PFSK-1 (cell line): ENCODE data around the gene ADAM12.

Experiments
- FOXP2 ChIP-seq: optimal IDR thresholded peaks from 2 replicates; pipeline ENCODE3; 2011; ENCODE audit warnings: borderline replicate concordance, control low read depth, inconsistent platforms; ENCODE audit not compliant: insufficient read depth; ENCODE audit errors: extremely low read length, extremely low read depth
- POLR2AphosphoS5 ChIP-seq: IDR thresholded peaks from 2 replicates; pipeline ENCODE4 v1.6.1; 2012; ENCODE audit warnings: low read depth, mild to moderate bottlenecking, control low read depth, low read length, moderate library complexity
- TAF1 ChIP-seq: IDR thresholded peaks from 2 replicates; pipeline ENCODE4 v1.6.1; 2012; ENCODE audit warnings: low read length, control low read depth, borderline replicate concordance; ENCODE audit not compliant: insufficient read depth
- TF ChIP-seq, protein P1 (sequence below), 2 experiments: IDR thresholded peaks; 2 replicates each; pipeline versions ENCODE4 v1.6.1 to v1.8.0; 2011 to 2012; ENCODE audit warnings: low read depth in 2 of 2, low read length in 2 of 2, control low read depth in 1 of 2, inconsistent platforms in 1 of 2, mild to moderate bottlenecking in 1 of 2, moderate library complexity in 1 of 2; ENCODE audit not compliant: insufficient read depth in 1 of 2

- TF ChIP-seq, protein P1, sequence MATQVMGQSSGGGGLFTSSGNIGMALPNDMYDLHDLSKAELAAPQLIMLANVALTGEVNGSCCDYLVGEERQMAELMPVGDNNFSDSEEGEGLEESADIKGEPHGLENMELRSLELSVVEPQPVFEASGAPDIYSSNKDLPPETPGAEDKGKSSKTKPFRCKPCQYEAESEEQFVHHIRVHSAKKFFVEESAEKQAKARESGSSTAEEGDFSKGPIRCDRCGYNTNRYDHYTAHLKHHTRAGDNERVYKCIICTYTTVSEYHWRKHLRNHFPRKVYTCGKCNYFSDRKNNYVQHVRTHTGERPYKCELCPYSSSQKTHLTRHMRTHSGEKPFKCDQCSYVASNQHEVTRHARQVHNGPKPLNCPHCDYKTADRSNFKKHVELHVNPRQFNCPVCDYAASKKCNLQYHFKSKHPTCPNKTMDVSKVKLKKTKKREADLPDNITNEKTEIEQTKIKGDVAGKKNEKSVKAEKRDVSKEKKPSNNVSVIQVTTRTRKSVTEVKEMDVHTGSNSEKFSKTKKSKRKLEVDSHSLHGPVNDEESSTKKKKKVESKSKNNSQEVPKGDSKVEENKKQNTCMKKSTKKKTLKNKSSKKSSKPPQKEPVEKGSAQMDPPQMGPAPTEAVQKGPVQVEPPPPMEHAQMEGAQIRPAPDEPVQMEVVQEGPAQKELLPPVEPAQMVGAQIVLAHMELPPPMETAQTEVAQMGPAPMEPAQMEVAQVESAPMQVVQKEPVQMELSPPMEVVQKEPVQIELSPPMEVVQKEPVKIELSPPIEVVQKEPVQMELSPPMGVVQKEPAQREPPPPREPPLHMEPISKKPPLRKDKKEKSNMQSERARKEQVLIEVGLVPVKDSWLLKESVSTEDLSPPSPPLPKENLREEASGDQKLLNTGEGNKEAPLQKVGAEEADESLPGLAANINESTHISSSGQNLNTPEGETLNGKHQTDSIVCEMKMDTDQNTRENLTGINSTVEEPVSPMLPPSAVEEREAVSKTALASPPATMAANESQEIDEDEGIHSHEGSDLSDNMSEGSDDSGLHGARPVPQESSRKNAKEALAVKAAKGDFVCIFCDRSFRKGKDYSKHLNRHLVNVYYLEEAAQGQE (IDR thresholded peaks at IDR 0.05; ENCODE audit: insufficient read depth in 1 of 2, low read depth in 2 of 2, low read length in 2 of 2), result no peak
- TF ChIP-seq TAF1 (no peak), POLR2AphosphoS5 (no peak), FOXP2 (no peak)
These were observed 278.4 kb downstream of the ADAM12 start for GRCh38 chr10:126109893-126110292.
